Neural progenitor cell (in vitro differentiated cells): ENCODE results near the gene PPA1.

Experiments
- EZH2 ChIP-seq: fragments of 200-600 bp; sonication (generic); IDR thresholded peaks from 2 replicates; pipeline ENCODE4 v1.6.1; 2017; ENCODE audit warnings: antibody characterized with exemption, mild to moderate bottlenecking, moderate library complexity
- TF ChIP-seq, protein P1 (sequence below): fragments of 200-600 bp; sonication (generic); IDR thresholded peaks from 2 replicates; pipeline ENCODE4 v1.5.1; 2017; ENCODE audit warnings: antibody characterized with exemption, mild to moderate bottlenecking

DNA sequence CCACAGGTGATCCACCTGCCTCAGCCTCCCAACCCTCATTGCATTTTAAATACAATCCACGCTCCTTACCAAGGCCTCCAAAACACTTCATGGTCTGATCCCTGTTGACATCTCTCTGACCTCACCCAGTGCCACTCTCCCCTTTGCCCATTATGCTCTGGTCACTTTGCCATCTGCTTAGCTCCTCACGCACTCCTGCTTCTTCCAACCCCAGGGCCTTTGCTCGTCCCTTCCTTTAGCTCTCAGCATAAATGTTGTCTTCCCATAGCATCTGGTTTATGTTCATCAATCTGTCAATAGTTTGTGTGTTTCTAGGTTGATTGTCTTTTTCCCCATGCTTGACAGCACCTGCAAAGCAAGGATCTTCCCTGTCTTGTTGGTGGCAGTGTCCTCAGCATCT, 36.5 kb upstream of the PPA1 start:
- TF ChIP-seq, protein P1, sequence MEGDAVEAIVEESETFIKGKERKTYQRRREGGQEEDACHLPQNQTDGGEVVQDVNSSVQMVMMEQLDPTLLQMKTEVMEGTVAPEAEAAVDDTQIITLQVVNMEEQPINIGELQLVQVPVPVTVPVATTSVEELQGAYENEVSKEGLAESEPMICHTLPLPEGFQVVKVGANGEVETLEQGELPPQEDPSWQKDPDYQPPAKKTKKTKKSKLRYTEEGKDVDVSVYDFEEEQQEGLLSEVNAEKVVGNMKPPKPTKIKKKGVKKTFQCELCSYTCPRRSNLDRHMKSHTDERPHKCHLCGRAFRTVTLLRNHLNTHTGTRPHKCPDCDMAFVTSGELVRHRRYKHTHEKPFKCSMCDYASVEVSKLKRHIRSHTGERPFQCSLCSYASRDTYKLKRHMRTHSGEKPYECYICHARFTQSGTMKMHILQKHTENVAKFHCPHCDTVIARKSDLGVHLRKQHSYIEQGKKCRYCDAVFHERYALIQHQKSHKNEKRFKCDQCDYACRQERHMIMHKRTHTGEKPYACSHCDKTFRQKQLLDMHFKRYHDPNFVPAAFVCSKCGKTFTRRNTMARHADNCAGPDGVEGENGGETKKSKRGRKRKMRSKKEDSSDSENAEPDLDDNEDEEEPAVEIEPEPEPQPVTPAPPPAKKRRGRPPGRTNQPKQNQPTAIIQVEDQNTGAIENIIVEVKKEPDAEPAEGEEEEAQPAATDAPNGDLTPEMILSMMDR = no peak
- TF ChIP-seq EZH2 = no peak
